HEK293T (cell line): ENCODE measurements around the gene EXOC4.

Experiments used
- ARNT ChIP-seq: fragments of 450-650 bp; IDR thresholded peaks from 2 replicates; pipeline ENCODE4 v1.6.1; 2017; ENCODE audit warnings: mild to moderate bottlenecking
- BHLHE40 ChIP-seq: fragments of 450-650 bp; IDR thresholded peaks from 2 replicates; pipeline ENCODE4 v1.6.1; 2016; ENCODE audit warnings: mild to moderate bottlenecking, moderate library complexity, borderline replicate concordance
- CTBP1 ChIP-seq: fragments of 450-650 bp; IDR thresholded peaks from 2 replicates; pipeline ENCODE4 v1.6.1; 2016; ENCODE audit warnings: borderline replicate concordance
- FOXA1 ChIP-seq: fragments of 450-650 bp; IDR thresholded peaks from 2 replicates; pipeline ENCODE4 v1.6.1; 2016; ENCODE audit warnings: mild to moderate bottlenecking
- FOXK2 ChIP-seq: fragments of 450-650 bp; IDR thresholded peaks from 2 replicates; pipeline ENCODE4 v1.6.1; 2016; ENCODE audit warnings: mild to moderate bottlenecking
- FOXM1 ChIP-seq: fragments of 450-650 bp; IDR thresholded peaks from 2 replicates; pipeline ENCODE4 v1.6.1; 2017; ENCODE audit warnings: mild to moderate bottlenecking, borderline replicate concordance
- HDGF ChIP-seq: fragments of 450-650 bp; IDR thresholded peaks from 2 replicates; pipeline ENCODE4 v1.6.1; 2017; ENCODE audit warnings: antibody characterized with exemption, borderline replicate concordance
- L3MBTL2 ChIP-seq: fragments of 450-650 bp; conservative IDR thresholded peaks from 2 replicates; pipeline ENCODE4 v1.6.1; 2016; ENCODE audit warnings: mild to moderate bottlenecking
- LEF1 ChIP-seq: fragments of 450-650 bp; IDR thresholded peaks from 2 replicates; pipeline ENCODE4 v1.6.1; 2017; ENCODE audit warnings: mild to moderate bottlenecking, borderline replicate concordance
- NFRKB ChIP-seq: fragments of 450-650 bp; IDR thresholded peaks from 2 replicates; pipeline ENCODE4 v1.6.1; 2016; ENCODE audit warnings: mild to moderate bottlenecking, moderate library complexity
- SP1 ChIP-seq: fragments of 450-650 bp; IDR thresholded peaks from 2 replicates; pipeline ENCODE4 v1.6.1; 2017
- SUZ12 ChIP-seq: fragments of 450-650 bp; IDR thresholded peaks from 2 replicates; pipeline ENCODE4 v1.6.1; 2016; ENCODE audit warnings: mild to moderate bottlenecking
- ZNF384 ChIP-seq: fragments of 450-650 bp; IDR thresholded peaks from 2 replicates; pipeline ENCODE4 v1.6.1; 2016
- TF ChIP-seq, protein P1 (sequence below): fragments of 450-650 bp; IDR thresholded peaks from 2 replicates; pipeline ENCODE4 v1.6.1; 2016

DNA sequence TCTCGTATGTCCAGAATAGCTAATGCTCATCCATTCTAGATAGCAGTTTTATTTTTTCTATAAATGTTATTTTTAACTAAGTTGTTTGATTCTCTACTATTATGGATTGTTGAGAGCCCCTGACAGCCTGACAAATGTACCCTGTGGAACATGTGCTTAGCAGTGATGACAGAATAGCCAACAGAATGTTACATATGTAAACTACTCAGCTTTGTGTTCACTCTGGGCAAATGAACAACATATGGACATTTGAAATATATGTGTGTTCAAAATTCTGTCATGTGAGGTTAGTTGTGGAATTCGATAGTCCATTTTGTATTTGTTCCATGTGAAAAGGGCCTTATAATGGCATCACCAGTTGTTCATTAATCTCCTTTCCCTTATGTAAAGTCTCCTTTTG is 199.7 kb downstream of the EXOC4 start:
- TF ChIP-seq SUZ12 (no peak), SP1 (no peak), NFRKB (no peak), ARNT (no peak), HDGF (no peak), CTBP1 (no peak), FOXM1 (no peak), FOXK2 (no peak), BHLHE40 (no peak), FOXA1 (no peak), ZNF384 (no peak), LEF1 (no peak), L3MBTL2 (no peak)
- TF ChIP-seq, protein P1, sequence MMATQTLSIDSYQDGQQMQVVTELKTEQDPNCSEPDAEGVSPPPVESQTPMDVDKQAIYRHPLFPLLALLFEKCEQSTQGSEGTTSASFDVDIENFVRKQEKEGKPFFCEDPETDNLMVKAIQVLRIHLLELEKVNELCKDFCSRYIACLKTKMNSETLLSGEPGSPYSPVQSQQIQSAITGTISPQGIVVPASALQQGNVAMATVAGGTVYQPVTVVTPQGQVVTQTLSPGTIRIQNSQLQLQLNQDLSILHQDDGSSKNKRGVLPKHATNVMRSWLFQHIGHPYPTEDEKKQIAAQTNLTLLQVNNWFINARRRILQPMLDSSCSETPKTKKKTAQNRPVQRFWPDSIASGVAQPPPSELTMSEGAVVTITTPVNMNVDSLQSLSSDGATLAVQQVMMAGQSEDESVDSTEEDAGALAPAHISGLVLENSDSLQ, result no peak
